Activated CD4-positive, alpha-beta T cell treated with anti-CD3 and anti-CD28 coated beads, Interleukin-2, amount 10 ng/mL, durations not matched to agents 7 days and 5 days (primary cell): ENCODE measurements around the gene TBX10. TPM values are rescaled to one million over a fixed set of nuclear protein-coding genes. Genes with fewer than 3 reads are reported as not detected.
"Not testable (repeated sequence)": the region's sequence is repeated elsewhere in the genome, so short reads cannot be mapped to it uniquely, and the experiment has no call there.

Experiments used
- CTCF ChIA-PET: fragments of 350-600 bp; sonication (Branson Sonifier 250); formaldehyde crosslinking; loops from one replicate; lab custom pipeline; 2021; ENCODE audit warnings: antibody characterized with exemption; lab: Charles Lee
- POLR2A ChIA-PET: fragments of 350-600 bp; sonication (Branson Sonifier 250); formaldehyde crosslinking; loops from one replicate; lab custom pipeline; 2021; ENCODE audit warnings: antibody characterized with exemption; lab: Charles Lee
- DNase-seq: peaks from one replicate; pipeline ENCODE4 v3.0.0-alpha.2; 2020
- H3K27ac Mint-ChIP-seq: one replicate; pipeline ENCODE4 v1.8.0; 2021; ENCODE audit warnings: mild to moderate bottlenecking, moderate library complexity, mixed read lengths
- H3K27me3 Mint-ChIP-seq: one replicate; pipeline ENCODE4 v1.8.0; 2021; ENCODE audit warnings: mixed read lengths
- H3K36me3 Mint-ChIP-seq: one replicate; pipeline ENCODE4 v1.8.0; 2021; ENCODE audit warnings: low read depth, mixed read lengths
- H3K4me1 Mint-ChIP-seq: one replicate; pipeline ENCODE4 v1.8.0; 2021; ENCODE audit warnings: mixed read lengths
- H3K4me3 Mint-ChIP-seq: one replicate; pipeline ENCODE4 v1.8.0; 2021; ENCODE audit warnings: mild to moderate bottlenecking, moderate library complexity, mixed read lengths
- H3K9me3 Mint-ChIP-seq: one replicate; pipeline ENCODE4 v1.8.0; 2021; ENCODE audit warnings: mixed read lengths
- total RNA-seq, 2 experiments: library from RNA; stranded (reverse); gene quantifications; one replicate each; pipeline ENCODE4 v1.2.3, GENCODE V29; 2021

The TBX10 gene
- not detected for total RNA-seq

GRCh38 chr11:67639438-67639859, at the start of gene TBX10:
TSS of gene TBX10 (minus strand) at chr11:67639763. CDS start at chr11:67639472, 291 bp downstream.
- H3K9me3 Mint-ChIP-seq = peaks cover 3% of the 10 kb centered on the region
- no peak within 1 kb of the TSS for H3K4me3 Mint-ChIP-seq
- no peaks in the 10 kb centered on the region for H3K27me3 Mint-ChIP-seq
- CTCF ChIA-PET = interaction anchor here (1.6 to 2.8 kb wide), 2 partner anchors 9 kb away, joined by 6 to 10 read pairs; partner anchors contain the start of gene NUDT8
- H3K4me1 Mint-ChIP-seq = peaks cover 10% of the 10 kb centered on the region
- no peaks in the 10 kb centered on the region for H3K36me3 Mint-ChIP-seq
- no peak for DNase-seq
- POLR2A ChIA-PET = no interaction called here
- H3K27ac Mint-ChIP-seq = no peak within 1 kb of the TSS

GRCh38 chr11:67689178-67689577, 49.6 kb upstream of the TBX10 start:
- DNase-seq = no peak
- ChIA-PET POLR2A (no interaction called here), CTCF (no interaction called here)
- no peak overlapping the region for H3K27ac Mint-ChIP-seq
- H3K4me3 Mint-ChIP-seq = no peak overlapping the region
- no peaks in the 10 kb centered on the region for H3K4me1 Mint-ChIP-seq
- H3K9me3 Mint-ChIP-seq = no peaks in the 10 kb centered on the region
- no peaks in the 10 kb centered on the region for H3K36me3 Mint-ChIP-seq
- peaks cover 33% of the 10 kb centered on the region for H3K27me3 Mint-ChIP-seq

- no peaks in the 10 kb centered on the region for H3K9me3 Mint-ChIP-seq
- no peak for DNase-seq
- CTCF ChIA-PET = interaction anchor here (0.7 kb wide), 1 partner anchor 149 kb away, joined by 3 read pairs; no protein-coding TSS in a partner anchor
- H3K36me3 Mint-ChIP-seq = no peaks in the 10 kb centered on the region
- no peaks in the 10 kb centered on the region for H3K4me1 Mint-ChIP-seq
- H3K27ac Mint-ChIP-seq = no peak overlapping the region
- peaks cover 36% of the 10 kb centered on the region for H3K27me3 Mint-ChIP-seq
- H3K4me3 Mint-ChIP-seq = no peak overlapping the region
- POLR2A ChIA-PET = no interaction called here
Observed at GRCh38 chr11:67687986-67688385, 48.4 kb upstream of the TBX10 start.

- H3K4me3 Mint-ChIP-seq, H3K36me3 Mint-ChIP-seq, H3K4me1 Mint-ChIP-seq, H3K27ac Mint-ChIP-seq, DNase-seq, H3K9me3 Mint-ChIP-seq, CTCF ChIA-PET, POLR2A ChIA-PET: not testable (repeated sequence)
- H3K27me3 Mint-ChIP-seq = peaks cover 25% of the 10 kb centered on the region
Observed at GRCh38 chr11:67685641-67686332, 46.2 kb upstream of the TBX10 start.

- CTCF ChIA-PET = interaction anchor here (1.1 kb wide), 1 partner anchor 10 kb away, joined by 10 read pairs; no protein-coding TSS in a partner anchor
- H3K4me1 Mint-ChIP-seq, H3K27ac Mint-ChIP-seq, H3K36me3 Mint-ChIP-seq, H3K4me3 Mint-ChIP-seq, POLR2A ChIA-PET, H3K9me3 Mint-ChIP-seq, DNase-seq: not testable (repeated sequence)
- H3K27me3 Mint-ChIP-seq = peaks cover 12% of the 10 kb centered on the region
Observed at GRCh38 chr11:67682126-67683034, 42.8 kb upstream of the TBX10 start.

GRCh38 chr11:67680696-67681470, 41.3 kb upstream of the TBX10 start:
- Mint-ChIP-seq H3K4me3 (no peak overlapping the region), H3K36me3 (no peaks in the 10 kb centered on the region), H3K27ac (no peak overlapping the region), H3K4me1 (peaks cover 2% of the 10 kb centered on the region), H3K27me3 (peaks cover 21% of the 10 kb centered on the region), H3K9me3 (peaks cover 5% of the 10 kb centered on the region)
- no peak for DNase-seq
- CTCF ChIA-PET = no interaction called here
- POLR2A ChIA-PET = no interaction called here

- no peaks in the 10 kb centered on the region for H3K4me1 Mint-ChIP-seq
- peaks cover 13% of the 10 kb centered on the region for H3K27me3 Mint-ChIP-seq
- POLR2A ChIA-PET = no interaction called here
- no peak overlapping the region for H3K4me3 Mint-ChIP-seq
- no peak for DNase-seq
- no peak overlapping the region for H3K27ac Mint-ChIP-seq
- H3K9me3 Mint-ChIP-seq = peaks cover 5% of the 10 kb centered on the region
- CTCF ChIA-PET = no interaction called here
- no peaks in the 10 kb centered on the region for H3K36me3 Mint-ChIP-seq
Observed at GRCh38 chr11:67675058-67675747, 35.6 kb upstream of the TBX10 start.

GRCh38 chr11:67674442-67674871, 34.9 kb upstream of the TBX10 start, which contains the start of gene ALDH3B2:
TSS of gene ALDH3B2 (minus strand) at chr11:67674623. CDS start at chr11:67666935, 7,688 bp downstream.
- Mint-ChIP-seq H3K9me3 (peaks cover 5% of the 10 kb centered on the region), H3K27ac (no peak within 1 kb of the TSS), H3K4me3 (no peak within 1 kb of the TSS), H3K4me1 (no peaks in the 10 kb centered on the region), H3K27me3 (peaks cover 13% of the 10 kb centered on the region), H3K36me3 (no peaks in the 10 kb centered on the region)
- CTCF ChIA-PET = no interaction called here
- no peak for DNase-seq
- POLR2A ChIA-PET = no interaction called here

- no peak for DNase-seq
- H3K27ac Mint-ChIP-seq = no peak overlapping the region
- no peaks in the 10 kb centered on the region for H3K36me3 Mint-ChIP-seq
- CTCF ChIA-PET = interaction anchor here (0.5 to 0.9 kb wide), 2 partner anchors 23 to 1144 kb away, joined by 3 read pairs; no protein-coding TSS in a partner anchor
- POLR2A ChIA-PET = no interaction called here
- H3K27me3 Mint-ChIP-seq = peaks cover 13% of the 10 kb centered on the region
- no peak overlapping the region for H3K4me3 Mint-ChIP-seq
- no peaks in the 10 kb centered on the region for H3K4me1 Mint-ChIP-seq
- H3K9me3 Mint-ChIP-seq = peaks cover 5% of the 10 kb centered on the region
Observed at GRCh38 chr11:67673902-67674301, 34.3 kb upstream of the TBX10 start.

GRCh38 chr11:67673358-67673757, 33.8 kb upstream of the TBX10 start:
- CTCF ChIA-PET = interaction anchor here (0.9 to 1.4 kb wide), 2 partner anchors 24 to 44 kb away, joined by 3 read pairs; partner anchors contain the start of gene NUDT8
- no peak overlapping the region for H3K4me3 Mint-ChIP-seq
- no peaks in the 10 kb centered on the region for H3K36me3 Mint-ChIP-seq
- POLR2A ChIA-PET = no interaction called here
- H3K27me3 Mint-ChIP-seq = peaks cover 13% of the 10 kb centered on the region
- peaks cover 5% of the 10 kb centered on the region for H3K9me3 Mint-ChIP-seq
- H3K4me1 Mint-ChIP-seq = no peaks in the 10 kb centered on the region
- no peak overlapping the region for H3K27ac Mint-ChIP-seq
- no peak for DNase-seq

- Mint-ChIP-seq H3K27ac (no peak overlapping the region), H3K36me3 (no peaks in the 10 kb centered on the region), H3K4me1 (no peaks in the 10 kb centered on the region), H3K27me3 (peaks cover under 1% of the 10 kb centered on the region), H3K9me3 (no peaks in the 10 kb centered on the region), H3K4me3 (no peak overlapping the region)
- CTCF ChIA-PET = interaction anchor here (0.7 to 1.0 kb wide), 4 partner anchors 40 to 320 kb away, joined by 3 to 4 read pairs (median 3); no protein-coding TSS in a partner anchor
- no peak for DNase-seq
- POLR2A ChIA-PET = no interaction called here
Observed at GRCh38 chr11:67671211-67671520, 31.6 kb upstream of the TBX10 start.
